Uterus (tissue), 2 donors: Measurements from ENCODE around the gene TRIM17.

Experiments
- CTCF ChIP-seq, 4 experiments: fragments of 200-600 bp in 2 of 4; fragments of 450-650 bp in 2 of 4; sonication (generic) in 2 of 4; IDR thresholded peaks; one replicate each; pipeline ENCODE4 v1.5.1; 2016 to 2019; ENCODE audit warnings: antibody characterized with exemption in 4 of 4, mild to moderate bottlenecking in 2 of 4, moderate library complexity in 1 of 4
- POLR2A ChIP-seq, 2 donors: fragments of 450-650 bp; IDR thresholded peaks; one replicate each; pipeline ENCODE4 v1.6.1; 2016; ENCODE audit warnings: antibody characterized with exemption in 2 of 2, mild to moderate bottlenecking in 1 of 2, moderate library complexity in 1 of 2

- TF ChIP-seq CTCF (IDR thresholded peaks at IDR 0.05) (no peak), POLR2A (IDR thresholded peaks at IDR 0.05) (no peak)
Observed at GRCh38 chr1:228440761-228441500, 24.3 kb upstream of the TRIM17 start.
